ENCODE measurements around the gene ARMH4.

The ARMH4 gene

DNA sequence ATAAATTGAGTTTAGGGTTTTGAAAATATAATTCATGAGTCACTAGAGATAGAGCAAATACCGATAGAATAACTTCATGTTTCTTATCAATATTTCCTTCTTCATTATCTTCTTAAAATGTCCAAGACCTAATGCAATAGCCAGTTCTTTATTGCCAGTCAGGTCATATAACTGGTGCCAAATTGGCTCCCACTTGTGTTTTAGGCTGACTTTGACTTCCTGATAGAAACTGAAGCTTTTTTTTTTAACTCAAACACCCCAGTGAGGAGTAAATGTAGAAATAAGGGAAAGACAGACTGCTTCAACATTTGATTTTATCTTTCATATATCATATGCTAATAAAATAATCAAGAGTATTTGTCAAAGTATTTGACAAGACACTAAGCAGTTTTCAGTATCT lies 80.7 kb downstream of the ARMH4 start:
- DNase-seq (ENCODE audit: low read depth, low spot score) = no peak
- no peak overlapping the region for H3K4me3 ChIP-seq (ENCODE audit: low read depth, low read length)
- in situ Hi-C loops (cut with HindIII; ENCODE audit: low sequenced_read_pairs) = no loop called here
- TF ChIP-seq CTCF (IDR thresholded peaks at IDR 0.05; ENCODE audit: low read depth, low read length) = no peak

- DNase-seq (ENCODE audit: low read depth, low spot score) = no peak
- H3K4me3 ChIP-seq (ENCODE audit: low read depth, low read length) = no peak overlapping the region
- no peak for TF ChIP-seq CTCF (IDR thresholded peaks at IDR 0.05; ENCODE audit: low read depth, low read length)
- in situ Hi-C loops (cut with HindIII; ENCODE audit: low sequenced_read_pairs) = no loop called here
These were observed 83.7 kb downstream of the ARMH4 start for GRCh38 chr14:58068306-58068705.

GRCh38 chr14:58066115-58066514 lies 85.9 kb downstream of the ARMH4 start:
- no peak for TF ChIP-seq CTCF (IDR thresholded peaks at IDR 0.05; ENCODE audit: low read depth, low read length)
- H3K4me3 ChIP-seq (ENCODE audit: low read depth, low read length) = no peak overlapping the region
- no peak for DNase-seq (ENCODE audit: low read depth, low spot score)
- in situ Hi-C loops (cut with HindIII; ENCODE audit: low sequenced_read_pairs) = no loop called here

- in situ Hi-C loops (cut with HindIII; ENCODE audit: low sequenced_read_pairs) = no loop called here
- DNase-seq (ENCODE audit: low read depth, low spot score) = no peak
- H3K4me3 ChIP-seq (ENCODE audit: low read depth, low read length) = no peak overlapping the region
- TF ChIP-seq CTCF (IDR thresholded peaks at IDR 0.05; ENCODE audit: low read depth, low read length) = no peak
These were observed 90.4 kb downstream of the ARMH4 start for GRCh38 chr14:58061581-58061980.

DNA sequence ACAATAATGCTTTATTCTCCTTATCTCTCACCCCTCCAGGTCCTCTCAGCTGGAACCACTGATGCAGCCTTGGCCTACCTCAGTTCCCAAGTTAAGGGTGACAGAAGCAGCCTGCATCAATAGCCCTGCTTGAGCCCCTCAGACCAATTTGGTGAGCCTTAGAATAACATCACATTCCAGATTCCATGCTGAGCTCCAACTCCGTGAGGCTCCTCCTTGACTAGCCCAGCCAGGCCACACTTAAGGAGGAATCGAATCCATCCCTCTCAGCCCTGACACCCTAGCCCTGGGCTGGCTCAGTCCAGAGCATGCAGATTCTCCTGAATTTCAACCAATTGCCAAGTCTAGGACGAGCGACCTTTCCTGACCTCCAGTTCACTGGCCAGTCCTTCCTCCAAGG lies 91.1 kb downstream of the ARMH4 start:
- in situ Hi-C loops (cut with HindIII; ENCODE audit: low sequenced_read_pairs) = no loop called here
- no peak for DNase-seq (ENCODE audit: low read depth, low spot score)
- H3K4me3 ChIP-seq (ENCODE audit: low read depth, low read length) = no peak overlapping the region
- no peak for TF ChIP-seq CTCF (IDR thresholded peaks at IDR 0.05; ENCODE audit: low read depth, low read length)

DNA sequence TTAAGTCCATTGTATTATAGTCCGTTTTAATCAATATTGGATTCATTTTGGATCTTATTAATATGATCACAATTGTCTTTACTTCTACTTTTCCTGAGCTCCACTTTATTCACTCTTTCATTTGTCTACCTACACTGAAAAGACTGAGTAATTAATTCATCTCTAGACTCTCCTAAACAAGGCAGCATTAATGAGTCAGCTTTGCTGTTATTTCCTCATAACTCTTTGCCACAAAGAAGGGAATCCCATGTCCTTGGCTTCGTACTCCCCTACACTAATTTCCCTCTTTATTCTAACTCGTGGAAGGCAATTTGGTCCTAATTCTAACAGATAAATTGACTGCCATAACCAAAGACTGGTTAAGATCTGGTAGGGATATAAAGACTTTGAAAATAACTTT lies 91.9 kb downstream of the ARMH4 start:
- no peak for DNase-seq (ENCODE audit: low read depth, low spot score)
- TF ChIP-seq CTCF (IDR thresholded peaks at IDR 0.05; ENCODE audit: low read depth, low read length) = no peak
- in situ Hi-C loops (cut with HindIII; ENCODE audit: low sequenced_read_pairs) = no loop called here
- no peak overlapping the region for H3K4me3 ChIP-seq (ENCODE audit: low read depth, low read length)

DNA sequence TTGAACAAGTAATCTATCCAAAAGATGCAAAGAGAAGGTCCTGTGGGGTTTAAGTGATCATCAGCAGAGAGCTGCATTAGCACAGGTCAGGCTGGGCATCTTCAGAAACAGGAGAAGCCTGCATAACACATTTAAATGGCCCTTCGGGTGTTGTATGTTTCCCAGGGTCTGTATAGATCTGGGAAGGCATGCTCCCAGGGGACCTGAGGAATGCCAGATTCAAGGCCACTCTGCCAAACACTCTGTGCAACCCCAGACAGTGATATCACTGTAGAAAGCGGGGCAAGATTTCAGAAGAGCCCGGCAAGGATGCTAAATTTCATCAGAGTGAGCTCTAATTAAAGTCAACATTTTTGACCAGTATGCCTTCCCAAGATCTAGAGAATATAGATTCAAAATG lies 92.9 kb downstream of the ARMH4 start:
- no peak for TF ChIP-seq CTCF (IDR thresholded peaks at IDR 0.05; ENCODE audit: low read depth, low read length)
- H3K4me3 ChIP-seq (ENCODE audit: low read depth, low read length) = no peak overlapping the region
- DNase-seq (ENCODE audit: low read depth, low spot score) = no peak
- in situ Hi-C loops (cut with HindIII; ENCODE audit: low sequenced_read_pairs) = no loop called here
